HG02973 (cell line): Measurements from ENCODE around the gene DHX36.

Experiments
- ATAC-seq: cut with Tn5 transposase; IDR thresholded peaks from one replicate; pipeline ENCODE4 v1.9.1; 2021; ENCODE audit warnings: moderate library complexity; ENCODE audit not compliant: unreplicated experiment

The DHX36 gene

DNA sequence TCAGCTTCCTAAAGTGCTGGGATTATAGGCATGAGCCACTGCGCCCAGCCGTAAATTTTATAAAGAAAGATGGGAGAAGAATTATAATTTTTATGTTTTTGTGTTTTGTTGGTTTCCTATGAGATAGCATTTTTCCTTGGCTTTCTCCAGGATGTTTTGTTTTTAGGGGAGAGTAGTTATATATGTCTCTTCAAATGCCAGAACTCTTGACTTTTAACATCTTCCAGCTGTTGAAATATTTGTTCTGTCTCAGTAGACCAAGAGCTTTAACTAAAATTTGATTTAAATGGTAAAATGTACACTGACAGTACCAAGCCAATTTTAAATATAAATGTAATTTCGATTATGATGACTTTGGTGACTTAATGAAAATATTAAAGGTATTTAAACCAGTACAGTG lies 96.8 kb downstream of the DHX36 start:
- no peak for ATAC-seq

- ATAC-seq = no peak
Measured at GRCh38 chr3:154225536-154225935, 98.8 kb downstream of the DHX36 start.

GRCh38 chr3:154224866-154225265 lies 99.4 kb downstream of the DHX36 start:
- ATAC-seq = no peak

DNA sequence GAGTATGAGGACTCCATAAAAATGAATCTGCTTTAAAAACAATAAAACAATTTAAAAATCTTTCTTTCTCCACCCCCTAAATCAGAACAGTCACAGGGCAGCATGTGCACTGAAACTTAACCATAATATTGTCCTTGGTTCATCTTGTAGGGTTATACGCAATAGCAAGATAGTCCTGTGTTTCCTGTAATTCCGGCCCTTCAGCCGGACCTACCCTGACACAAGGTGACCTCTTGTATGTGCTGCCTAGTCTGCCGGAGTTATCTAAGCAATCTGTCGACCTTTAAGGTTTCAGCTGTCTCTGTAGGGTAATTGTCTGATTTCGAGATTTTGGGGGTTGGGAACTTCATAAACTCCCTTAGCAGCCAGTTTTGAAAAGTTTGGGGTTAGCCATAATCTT lies 99.9 kb downstream of the DHX36 start:
- ATAC-seq = no peak

GRCh38 chr3:154223519-154223918 lies 100.8 kb downstream of the DHX36 start:
- ATAC-seq = no peak
